OCI-LY7 (cell line): Measurements from ENCODE around the gene DLGAP5. TPM values are rescaled to one million over a fixed set of nuclear protein-coding genes. Genes with fewer than 3 reads are reported as not detected.

Experiments used
- BruUV-seq: library from RNA; stranded (reverse); fragments of 400-500 nt; replicated peaks from 2 replicates; lab custom pipeline; 2021; lab: Mats Ljungman, UMichigan
- CTCF ChIA-PET: fragments of 300-600 bp; sonication (Branson Sonifier 250); formaldehyde crosslinking; loops from one replicate; lab custom pipeline; 2022; ENCODE audit warnings: antibody characterized with exemption; ENCODE audit not compliant: unreplicated experiment; lab: Charles Lee
- POLR2A ChIA-PET: fragments of 300-600 bp; sonication (Branson Sonifier 250); formaldehyde crosslinking; loops from one replicate; lab custom pipeline; 2022; ENCODE audit warnings: antibody characterized with exemption; lab: Charles Lee
- DNase-seq: peaks from one replicate; pipeline ENCODE4 v3.0.0-alpha.2; 2015; ENCODE audit warnings: low spot score
- H2AFZ ChIP-seq: fragments of 200-600 bp; sonication (generic), shearing (Covaris generic); 2 replicates; pipeline ENCODE4 v1.6.1; 2014; ENCODE audit warnings: mild to moderate bottlenecking, antibody characterized with exemption, low read length, moderate library complexity
- H3K27ac ChIP-seq: fragments of 200-600 bp; sonication (generic); 2 replicates; pipeline ENCODE4 v1.5.1; 2014; ENCODE audit warnings: mixed run types, low read depth, mild to moderate bottlenecking, moderate library complexity, low read length, inconsistent platforms; ENCODE audit not compliant: poor library complexity, severe bottlenecking
- H3K36me3 ChIP-seq: fragments of 200-600 bp; sonication (generic); 2 replicates; pipeline ENCODE4 v1.6.1; 2014; ENCODE audit warnings: mild to moderate bottlenecking, antibody characterized with exemption, low read length, moderate library complexity, mixed read lengths; ENCODE audit not compliant: insufficient read depth
- H3K4me1 ChIP-seq: fragments of 200-600 bp; sonication (generic); 2 replicates; pipeline ENCODE4 v1.5.1; 2014; ENCODE audit warnings: mild to moderate bottlenecking, low read length; ENCODE audit not compliant: insufficient read depth, poor library complexity, severe bottlenecking
- H3K4me2 ChIP-seq: fragments of 200-600 bp; sonication (generic); 2 replicates; pipeline ENCODE4 v1.6.1; 2014; ENCODE audit warnings: mild to moderate bottlenecking, low read length
- H3K4me3 ChIP-seq: fragments of 200-600 bp; sonication (generic); 2 replicates; pipeline ENCODE4 v1.5.1; 2014; ENCODE audit warnings: mild to moderate bottlenecking, low read depth, low read length; ENCODE audit not compliant: poor library complexity, severe bottlenecking
- H3K79me2 ChIP-seq: fragments of 200-600 bp; sonication (generic); 2 replicates; pipeline ENCODE4 v1.6.1; 2016; ENCODE audit warnings: low read depth, mild to moderate bottlenecking, low read length, moderate library complexity, mixed read lengths; ENCODE audit not compliant: insufficient read depth
- H3K9me2 ChIP-seq: fragments of 200-600 bp; sonication (generic); 2 replicates; pipeline ENCODE4 v1.6.1; 2016; ENCODE audit warnings: mild to moderate bottlenecking, low read length, mixed read lengths; ENCODE audit not compliant: insufficient read depth
- H3K9me3 ChIP-seq: fragments of 200-600 bp; sonication (generic); 2 replicates; pipeline ENCODE4 v1.6.1; 2014; ENCODE audit warnings: mild to moderate bottlenecking, mixed run types, low read length, mixed read lengths
- H4K20me1 ChIP-seq: fragments of 200-600 bp; sonication (generic); 2 replicates; pipeline ENCODE4 v1.6.1; 2014; ENCODE audit warnings: mild to moderate bottlenecking, antibody characterized with exemption, low read length, moderate library complexity, mixed read lengths; ENCODE audit not compliant: insufficient read depth
- EZH2phosphoT487 ChIP-seq: fragments of 200-600 bp; sonication (generic); IDR thresholded peaks from 2 replicates; pipeline ENCODE4 v1.6.1; 2018; ENCODE audit warnings: low read depth, borderline replicate concordance, mild to moderate bottlenecking, mixed run types, antibody characterized with exemption, low read length, moderate library complexity, mixed read lengths
- intact Hi-C: fragments of 100-400 bp; cut with micrococcal nuclease; formaldehyde crosslinking; loops from one replicate; pipeline ENCODE4 v1.10.0; 2022; ENCODE audit not compliant: unreplicated experiment
- total RNA-seq, 2 experiments: library from RNA; depleted of rRNA in 1 of 2; stranded (reverse); fragments of >200 nt in 1 of 2; shearing (Covaris generic) in 1 of 2; gene quantifications; 2 replicates each; pipeline ENCODE4 v1.2.3, GENCODE V29; 2014 to 2022
- TF ChIP-seq, protein P1 (sequence below): fragments of 200-600 bp; sonication (generic); conservative IDR thresholded peaks from 2 replicates; pipeline ENCODE4 v1.5.1; 2014; ENCODE audit warnings: mild to moderate bottlenecking, antibody characterized with exemption, low read length, moderate library complexity, mixed read lengths

DLGAP5 gene
- total RNA-seq, 2 experiments from 2014 or later: 57.6 to 92.2 TPM

DNA sequence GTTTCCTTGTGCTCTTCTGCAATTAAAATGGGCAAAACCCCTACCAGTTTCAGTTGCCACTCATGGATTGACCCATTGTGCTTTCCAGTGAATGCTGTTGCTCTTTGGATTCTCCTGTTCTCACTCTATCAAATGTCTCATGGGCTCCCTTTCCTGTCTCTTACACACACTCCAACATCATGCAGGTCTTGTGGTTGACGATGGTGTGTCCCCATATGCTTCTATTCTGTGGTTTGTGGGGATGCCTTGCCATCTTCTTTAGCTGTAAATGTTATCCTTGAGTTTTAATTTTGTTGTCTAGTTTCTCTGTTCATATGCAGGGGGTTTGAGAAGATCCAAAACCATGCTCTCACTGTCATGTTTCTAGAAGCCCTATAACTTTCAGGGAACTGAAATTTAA, 47.9 kb upstream of the DLGAP5 start:
- no peak for TF ChIP-seq EZH2phosphoT487
- DNase-seq: no peak
- no peak overlapping the region for H3K27ac ChIP-seq
- ChIA-PET POLR2A (no interaction called here), CTCF (no interaction called here)
- H4K20me1 ChIP-seq: no peaks in the 10 kb centered on the region
- H3K36me3 ChIP-seq: no peaks in the 10 kb centered on the region
- no peak overlapping the region for H2AFZ ChIP-seq
- H3K4me2 ChIP-seq: no peak overlapping the region
- intact Hi-C loops: no loop called here
- no peaks in the 10 kb centered on the region for H3K9me2 ChIP-seq
- H3K9me3 ChIP-seq: no peaks in the 10 kb centered on the region
- BruUV-seq: no TSS peak
- H3K4me3 ChIP-seq: no peak overlapping the region
- H3K4me1 ChIP-seq: no peaks in the 10 kb centered on the region
- no peaks in the 10 kb centered on the region for H3K79me2 ChIP-seq

DNA sequence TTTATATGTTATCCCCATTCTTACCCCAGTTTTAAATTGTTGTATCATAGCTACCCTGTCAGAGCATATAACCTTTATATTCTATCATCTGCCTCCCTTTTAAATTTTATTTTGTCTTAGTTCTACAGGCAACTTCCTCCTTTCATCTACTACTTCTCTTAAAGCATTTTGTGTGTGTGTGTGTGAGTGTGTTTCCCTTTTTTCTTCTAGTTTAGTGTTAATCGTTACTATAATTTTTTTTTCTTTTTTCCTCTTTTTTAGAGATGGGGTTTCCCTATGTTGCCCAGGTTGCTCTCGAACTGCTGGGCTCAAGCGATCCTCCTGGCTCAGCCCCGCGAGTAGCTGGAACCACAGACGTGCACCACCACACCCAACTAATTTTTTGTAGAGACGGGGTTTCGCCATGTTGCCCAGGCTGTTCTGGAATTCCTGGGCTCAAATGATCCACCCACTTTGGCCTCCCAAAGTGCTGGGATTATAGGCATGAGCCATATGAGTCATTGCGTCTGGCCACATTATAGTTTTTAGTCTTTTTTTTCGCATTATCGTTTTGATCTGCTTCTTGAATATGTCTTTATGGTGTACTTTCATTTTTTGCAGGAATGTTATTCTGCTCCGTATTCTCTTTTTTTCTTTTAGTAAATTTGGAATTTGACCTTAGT, 46.8 kb upstream of the DLGAP5 start:
- DNase-seq: no peak
- Histone ChIP-seq H3K9me3 (no peaks in the 10 kb centered on the region), H4K20me1 (no peaks in the 10 kb centered on the region), H3K36me3 (no peaks in the 10 kb centered on the region), H3K4me2 (no peak overlapping the region), H2AFZ (no peak overlapping the region), H3K4me1 (no peaks in the 10 kb centered on the region), H3K4me3 (no peak overlapping the region), H3K79me2 (no peaks in the 10 kb centered on the region), H3K27ac (no peak overlapping the region), H3K9me2 (no peaks in the 10 kb centered on the region)
- no peak for TF ChIP-seq EZH2phosphoT487
- TF ChIP-seq, protein P1, sequence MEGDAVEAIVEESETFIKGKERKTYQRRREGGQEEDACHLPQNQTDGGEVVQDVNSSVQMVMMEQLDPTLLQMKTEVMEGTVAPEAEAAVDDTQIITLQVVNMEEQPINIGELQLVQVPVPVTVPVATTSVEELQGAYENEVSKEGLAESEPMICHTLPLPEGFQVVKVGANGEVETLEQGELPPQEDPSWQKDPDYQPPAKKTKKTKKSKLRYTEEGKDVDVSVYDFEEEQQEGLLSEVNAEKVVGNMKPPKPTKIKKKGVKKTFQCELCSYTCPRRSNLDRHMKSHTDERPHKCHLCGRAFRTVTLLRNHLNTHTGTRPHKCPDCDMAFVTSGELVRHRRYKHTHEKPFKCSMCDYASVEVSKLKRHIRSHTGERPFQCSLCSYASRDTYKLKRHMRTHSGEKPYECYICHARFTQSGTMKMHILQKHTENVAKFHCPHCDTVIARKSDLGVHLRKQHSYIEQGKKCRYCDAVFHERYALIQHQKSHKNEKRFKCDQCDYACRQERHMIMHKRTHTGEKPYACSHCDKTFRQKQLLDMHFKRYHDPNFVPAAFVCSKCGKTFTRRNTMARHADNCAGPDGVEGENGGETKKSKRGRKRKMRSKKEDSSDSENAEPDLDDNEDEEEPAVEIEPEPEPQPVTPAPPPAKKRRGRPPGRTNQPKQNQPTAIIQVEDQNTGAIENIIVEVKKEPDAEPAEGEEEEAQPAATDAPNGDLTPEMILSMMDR: no peak
- intact Hi-C loops: no loop called here
- no TSS peak for BruUV-seq
- POLR2A ChIA-PET: interaction anchor here (0.6 kb wide), 1 partner anchor 34 kb away, joined by 4 read pairs; no protein-coding TSS in a partner anchor
- CTCF ChIA-PET: no interaction called here

GRCh38 chr14:55233591-55233990, 42.2 kb upstream of the DLGAP5 start:
- intact Hi-C loops: no loop called here
- no peak for DNase-seq
- no peak overlapping the region for H3K4me3 ChIP-seq
- H2AFZ ChIP-seq: no peak overlapping the region
- no peaks in the 10 kb centered on the region for H3K36me3 ChIP-seq
- H3K4me2 ChIP-seq: no peak overlapping the region
- H3K4me1 ChIP-seq: no peaks in the 10 kb centered on the region
- CTCF ChIA-PET: no interaction called here
- H3K27ac ChIP-seq: no peak overlapping the region
- POLR2A ChIA-PET: no interaction called here
- no peaks in the 10 kb centered on the region for H3K9me3 ChIP-seq
- no peak for TF ChIP-seq EZH2phosphoT487
- no peaks in the 10 kb centered on the region for H4K20me1 ChIP-seq
- H3K79me2 ChIP-seq: no peaks in the 10 kb centered on the region
- BruUV-seq: no TSS peak
- H3K9me2 ChIP-seq: no peaks in the 10 kb centered on the region
